ENCODE measurements around the gene TALDO1.

Gene TALDO1

GRCh38 chr11:788953-789940, 42.0 kb downstream of the TALDO1 start:
- DNase-seq, result no peak

GRCh38 chr11:789943-790342, 42.7 kb downstream of the TALDO1 start, which contains the start of gene CEND1:
TSS of gene CEND1 (minus strand) at chr11:790090. CDS start at chr11:788576, 1,514 bp downstream.
- DNase-seq, result peak in 1 of 2 donors; percentile 43

GRCh38 chr11:790721-791564, 43.7 kb downstream of the TALDO1 start:
- no peak for DNase-seq

GRCh38 chr11:791658-792534, 44.6 kb downstream of the TALDO1 start:
- no peak for DNase-seq

GRCh38 chr11:792535-792821, 45.2 kb downstream of the TALDO1 start:
- DNase-seq, result no peak

- DNase-seq, result no peak
These were observed 45.6 kb downstream of the TALDO1 start for GRCh38 chr11:792873-793272.

GRCh38 chr11:793556-793955, 46.3 kb downstream of the TALDO1 start:
- no peak for DNase-seq

- no peak for DNase-seq
These were observed 46.9 kb downstream of the TALDO1 start for GRCh38 chr11:794013-794765.

- no peak for DNase-seq
These were observed 47.7 kb downstream of the TALDO1 start for GRCh38 chr11:794766-795633.

GRCh38 chr11:795634-796564, 48.6 kb downstream of the TALDO1 start:
- DNase-seq, result peak; percentile 85 to 87

GRCh38 chr11:796565-797295, 49.5 kb downstream of the TALDO1 start:
- DNase-seq, result no peak

- DNase-seq, result peak; percentile 55 to 67
These were observed 50.2 kb downstream of the TALDO1 start for GRCh38 chr11:797296-798092.

- peak; percentile 71 to 91 for DNase-seq
These were observed 50.9 kb downstream of the TALDO1 start, which contains the start of gene SLC25A22 for GRCh38 chr11:798093-798713. TSS of gene SLC25A22 (minus strand) at chr11:798281. CDS start at chr11:795006, 3,275 bp downstream.

- DNase-seq, result no peak
These were observed 52.5 kb downstream of the TALDO1 start for GRCh38 chr11:799641-800316.

- no peak for DNase-seq
These were observed 53.2 kb downstream of the TALDO1 start for GRCh38 chr11:800473-800872.

GRCh38 chr11:801097-801780, 54.0 kb downstream of the TALDO1 start:
- DNase-seq, result no peak

All from inflammatory macrophage treated with lipopolysaccharide for 1 hour (primary cell).